GM10248 (cell line): ENCODE data around the gene HSD17B3.
"Not testable (repeated sequence)": the region's sequence is repeated elsewhere in the genome, so short reads cannot be mapped to it uniquely, and the experiment has no call there.

ENCODE experiments used
- CTCF ChIA-PET: fragments of 300-600 bp; sonication (Branson Sonifier 250); formaldehyde crosslinking; extraction: SDS; loops from one replicate; lab custom pipeline; 2021; ENCODE audit warnings: antibody characterized with exemption; lab: Yijun Ruan, JAX
- POLR2A ChIA-PET: fragments of 350-650 bp; sonication (Branson Sonifier 250); formaldehyde crosslinking; extraction: SDS; loops from one replicate; lab custom pipeline; 2020; ENCODE audit warnings: antibody characterized with exemption; lab: Yijun Ruan, JAX
- DNase-seq: peaks from one replicate; pipeline ENCODE4 v3.0.0; 2012; ENCODE audit errors: extremely low spot score
- CTCF ChIP-seq: IDR thresholded peaks from 2 replicates; pipeline ENCODE4 v1.5.1; 2012; ENCODE audit warnings: mild to moderate bottlenecking, low read depth; ENCODE audit errors: extremely low read depth, missing control alignments, control extremely low read depth

Gene HSD17B3

DNA sequence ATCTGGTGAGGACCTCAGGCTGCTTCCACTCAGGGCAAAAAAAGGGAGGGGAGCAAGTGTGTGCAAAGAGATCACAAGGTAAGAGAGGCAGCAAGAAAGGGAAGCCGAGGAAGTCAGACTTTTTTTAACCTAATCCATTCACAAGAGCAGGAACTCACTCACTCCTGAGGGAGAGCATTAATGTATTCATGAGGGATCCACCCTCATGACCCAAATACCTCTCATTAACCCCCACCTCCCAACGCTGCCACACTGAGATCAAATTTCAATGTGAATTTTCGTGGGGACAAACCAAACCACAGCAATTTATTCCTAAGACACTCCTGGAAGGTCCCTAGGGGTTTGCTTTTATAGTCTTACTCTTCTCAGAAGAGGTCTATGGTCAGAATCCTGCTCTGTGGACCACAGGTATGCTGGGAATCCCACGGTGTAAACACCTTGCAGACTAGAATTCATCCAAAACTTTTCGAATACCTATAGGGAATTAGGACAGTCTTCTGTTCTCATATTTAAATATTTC, 108.7 kb downstream of the HSD17B3 start:
- CTCF ChIA-PET = interaction anchor here (0.9 kb wide), 1 partner anchor 11 kb away, joined by 3 read pairs; no protein-coding TSS in a partner anchor
- DNase-seq = no peak
- TF ChIP-seq CTCF = no peak
- POLR2A ChIA-PET = no interaction called here

DNA sequence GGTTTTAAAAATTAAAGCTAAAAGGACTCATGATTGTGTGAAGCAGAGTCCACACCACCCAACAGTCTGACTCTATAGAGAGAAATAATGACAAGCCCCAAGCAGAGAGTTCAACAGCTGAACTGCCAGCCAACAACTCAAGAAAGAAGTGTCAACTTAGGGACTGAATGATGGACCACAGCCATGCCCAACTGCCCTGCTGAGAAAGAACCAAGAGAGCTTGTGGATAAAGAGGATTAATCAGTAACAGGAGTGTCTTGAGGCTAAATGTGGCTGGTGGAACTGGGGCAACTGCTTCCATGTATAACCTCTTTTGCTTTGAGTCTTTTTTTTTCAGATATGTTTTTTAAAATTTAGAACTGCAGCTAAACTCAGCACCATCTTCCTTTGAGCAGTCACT, 109.3 kb downstream of the HSD17B3 start:
- POLR2A ChIA-PET = no interaction called here
- no peak for TF ChIP-seq CTCF
- CTCF ChIA-PET = interaction anchor here (0.9 kb wide), 1 partner anchor 11 kb away, joined by 3 read pairs; no protein-coding TSS in a partner anchor

GRCh38 chr9:96189995-96190394, 112.0 kb downstream of the HSD17B3 start:
- TF ChIP-seq CTCF = no peak
- DNase-seq = no peak
- CTCF ChIA-PET = no interaction called here
- POLR2A ChIA-PET = no interaction called here

More for the DNA sequence above, 109.3 kb downstream of the HSD17B3 start:
- no peak for DNase-seq

DNA sequence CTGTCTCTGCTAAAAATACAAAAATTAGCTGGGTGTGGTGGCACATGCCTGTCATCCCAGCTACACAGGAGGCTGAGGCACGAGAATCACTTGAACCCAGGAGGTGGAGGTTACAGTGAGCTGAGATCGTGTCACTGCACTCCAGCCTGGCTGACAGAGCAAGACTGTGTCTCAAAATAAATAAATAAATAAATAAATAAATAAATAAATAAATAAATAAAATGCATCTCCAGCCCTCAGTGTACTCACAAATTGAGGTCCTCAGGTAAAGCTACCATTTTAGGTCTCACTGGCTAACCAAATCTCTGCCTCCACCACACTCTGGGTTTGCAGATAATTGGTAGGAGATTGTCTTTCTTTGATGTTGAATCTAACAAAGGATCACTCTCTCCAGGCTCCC, 112.4 kb downstream of the HSD17B3 start:
- DNase-seq, POLR2A ChIA-PET: not testable (repeated sequence)
- CTCF ChIA-PET = interaction anchor here (1.6 kb wide), 1 partner anchor 10 kb away, joined by 3 read pairs; no protein-coding TSS in a partner anchor

GRCh38 chr9:96188571-96188970, 113.4 kb downstream of the HSD17B3 start:
- POLR2A ChIA-PET = no interaction called here
- CTCF ChIA-PET = interaction anchor here (1.6 kb wide), 1 partner anchor 9 kb away, joined by 3 read pairs; no protein-coding TSS in a partner anchor
- no peak for TF ChIP-seq CTCF
- no peak for DNase-seq

GRCh38 chr9:96187151-96187555, 114.8 kb downstream of the HSD17B3 start:
- POLR2A ChIA-PET = no interaction called here
- CTCF ChIA-PET = no interaction called here
- TF ChIP-seq CTCF = no peak
- no peak for DNase-seq

GRCh38 chr9:96186591-96187011, 115.4 kb downstream of the HSD17B3 start:
- DNase-seq = no peak
- POLR2A ChIA-PET = no interaction called here
- CTCF ChIA-PET = no interaction called here
- TF ChIP-seq CTCF = no peak
